Measurements from ENCODE around the gene SPIRE1.
"Not testable (repeated sequence)": the region's sequence is repeated elsewhere in the genome, so short reads cannot be mapped to it uniquely, and the experiment has no call there.

SPIRE1 gene

DNA sequence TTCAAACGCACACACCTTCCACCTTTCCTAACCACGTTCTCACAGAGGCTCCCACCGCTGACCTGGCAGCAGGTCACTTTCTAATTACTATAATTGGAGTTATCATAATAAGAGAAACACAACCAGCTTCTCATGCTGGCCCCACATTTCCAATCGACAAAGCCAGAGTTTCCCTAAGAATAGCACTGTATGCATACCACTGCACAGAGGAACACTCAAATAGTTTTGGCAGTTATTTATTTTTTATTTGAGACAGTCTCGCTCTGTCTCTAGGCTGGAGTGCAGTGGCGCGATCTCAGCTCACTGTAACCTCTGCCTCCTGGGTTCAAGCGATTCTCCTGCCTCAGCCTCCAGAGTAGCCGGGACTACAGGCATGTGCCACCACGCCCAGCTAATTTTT is 176.0 kb downstream of the SPIRE1 start:
- not testable (repeated sequence) for DNase-seq

DNA sequence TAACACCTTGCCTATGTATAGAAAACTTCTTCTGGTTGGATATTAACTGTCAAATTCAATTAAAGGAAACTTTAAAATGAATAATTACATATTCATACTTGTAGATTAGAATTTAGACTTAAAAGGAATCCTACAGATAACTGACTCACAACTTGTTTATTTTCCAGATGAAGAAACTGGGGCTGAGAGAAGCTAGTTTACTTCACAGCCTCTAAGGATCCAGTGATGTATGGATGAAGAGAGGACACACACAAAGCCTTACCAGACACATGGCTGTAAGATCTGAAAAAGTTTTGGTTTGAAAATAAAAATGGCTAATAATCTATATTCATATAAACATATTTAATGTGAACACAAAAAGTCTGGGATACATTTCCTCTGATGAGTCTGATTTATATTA is 177.9 kb downstream of the SPIRE1 start:
- DNase-seq: no peak

DNA sequence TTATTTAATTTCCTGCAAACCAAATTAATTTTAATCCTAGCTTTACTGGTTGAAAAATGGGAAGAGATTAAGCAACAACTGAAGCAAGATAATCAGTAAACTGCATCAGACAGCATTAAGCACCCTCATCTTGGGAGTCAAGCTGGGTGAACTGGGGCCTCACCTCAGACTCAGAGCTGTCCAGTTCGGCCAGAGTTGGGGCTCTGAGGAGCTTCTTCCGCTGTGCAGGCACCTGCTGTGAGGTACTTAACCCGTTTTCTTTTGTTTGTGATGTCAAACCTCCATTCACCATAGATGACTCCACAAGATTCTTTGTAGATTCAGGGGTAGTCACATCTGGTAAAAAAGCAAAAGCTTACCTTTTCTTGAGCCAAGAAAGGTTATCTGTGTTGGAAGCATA is 178.4 kb downstream of the SPIRE1 start:
- no peak for DNase-seq

DNA sequence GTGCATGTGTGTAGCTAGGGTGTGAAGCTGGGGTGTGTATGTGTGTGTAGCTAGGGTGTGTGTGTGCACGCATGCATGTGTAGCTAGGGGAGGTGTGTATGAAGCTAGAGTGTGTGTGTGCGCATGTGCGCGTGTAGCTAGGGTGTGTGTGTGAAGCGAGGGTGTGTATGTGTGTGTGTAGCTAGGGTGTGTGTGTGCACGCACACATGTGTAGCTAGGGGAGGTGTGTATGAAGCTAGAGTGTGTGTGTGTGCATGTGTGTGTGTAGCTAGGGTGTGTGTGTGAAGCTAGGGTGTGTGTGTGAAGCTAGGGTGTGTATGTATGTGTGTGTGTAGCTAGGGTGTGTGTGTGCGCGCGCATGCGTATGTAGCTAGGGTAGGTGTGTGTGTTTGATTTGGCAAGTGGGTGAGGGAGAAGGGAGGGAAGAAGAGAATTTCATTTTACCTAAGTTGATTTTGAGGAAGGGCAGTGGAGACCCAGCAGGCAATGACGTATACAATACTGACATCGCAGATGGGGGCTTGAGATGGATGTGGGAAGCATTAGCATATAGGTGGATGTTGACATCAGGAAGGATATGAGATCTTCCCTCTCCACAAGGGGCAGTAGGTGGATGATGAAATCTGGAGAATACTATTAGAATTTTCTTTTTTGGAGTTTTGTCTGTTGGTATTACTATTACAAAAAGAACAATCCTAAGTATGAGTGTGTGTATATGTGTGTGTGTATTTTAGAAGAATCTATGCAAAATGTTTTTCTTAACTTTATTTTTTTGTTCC is 179.4 kb downstream of the SPIRE1 start:
- DNase-seq: no peak

DNA sequence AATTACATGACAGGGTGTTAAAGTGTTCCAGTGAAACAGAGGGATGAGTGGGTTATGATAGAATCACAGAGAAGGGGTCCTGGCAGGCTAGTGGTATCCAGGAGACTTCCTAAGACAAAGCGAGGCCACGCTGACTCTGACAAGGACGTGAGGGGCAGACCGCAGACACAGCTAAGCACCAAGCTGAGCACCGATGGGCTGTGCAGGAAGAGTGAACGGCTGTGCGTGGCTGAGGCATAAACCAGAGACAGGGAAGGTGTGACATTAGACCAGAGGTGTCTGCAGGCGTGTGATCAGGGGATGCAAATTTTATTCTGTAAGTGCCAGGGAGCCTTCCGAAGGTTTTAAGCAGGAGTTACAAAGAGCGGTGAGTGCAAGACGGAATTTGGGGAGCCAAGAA is 180.3 kb downstream of the SPIRE1 start:
- no peak for DNase-seq

DNA sequence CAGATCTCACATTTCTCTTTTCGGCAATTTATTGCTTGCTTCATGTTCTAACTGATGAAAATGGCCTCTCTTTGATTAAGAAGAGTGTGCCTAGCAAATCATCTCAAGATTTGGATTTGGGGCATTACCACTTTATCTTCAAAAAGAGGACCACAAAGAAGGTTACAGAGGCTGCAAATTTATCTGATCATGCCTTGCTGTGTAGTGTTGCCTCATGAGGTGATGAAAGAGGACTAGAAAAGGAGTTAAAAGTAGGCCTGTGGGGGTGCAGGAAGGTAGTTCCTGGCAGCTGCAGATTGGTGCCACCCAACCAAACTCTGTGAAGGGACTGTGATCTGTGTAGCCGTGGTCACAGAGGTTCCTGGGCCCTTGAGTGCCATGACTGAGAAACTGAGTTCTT is 181.0 kb downstream of the SPIRE1 start:
- DNase-seq: no peak

DNA sequence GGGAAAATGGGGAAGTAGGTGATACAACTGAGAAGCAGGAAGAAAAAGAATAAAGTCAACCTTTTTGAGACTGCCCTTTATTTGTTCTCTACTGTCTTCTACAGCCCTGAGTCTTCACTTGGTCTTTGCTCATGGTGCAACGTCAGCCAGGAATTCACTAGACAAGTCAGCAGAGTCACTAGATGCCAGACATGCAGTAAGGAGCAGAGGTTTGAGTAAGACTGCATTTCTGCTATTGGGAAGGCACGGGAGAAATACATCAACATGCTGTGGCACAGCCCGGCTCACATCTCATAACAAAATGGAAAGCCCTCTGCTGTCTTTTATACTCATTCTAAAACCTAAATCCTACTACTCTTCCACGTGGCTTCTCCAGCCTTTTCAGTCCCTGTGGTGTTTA is 183.0 kb downstream of the SPIRE1 start:
- no peak for DNase-seq

DNA sequence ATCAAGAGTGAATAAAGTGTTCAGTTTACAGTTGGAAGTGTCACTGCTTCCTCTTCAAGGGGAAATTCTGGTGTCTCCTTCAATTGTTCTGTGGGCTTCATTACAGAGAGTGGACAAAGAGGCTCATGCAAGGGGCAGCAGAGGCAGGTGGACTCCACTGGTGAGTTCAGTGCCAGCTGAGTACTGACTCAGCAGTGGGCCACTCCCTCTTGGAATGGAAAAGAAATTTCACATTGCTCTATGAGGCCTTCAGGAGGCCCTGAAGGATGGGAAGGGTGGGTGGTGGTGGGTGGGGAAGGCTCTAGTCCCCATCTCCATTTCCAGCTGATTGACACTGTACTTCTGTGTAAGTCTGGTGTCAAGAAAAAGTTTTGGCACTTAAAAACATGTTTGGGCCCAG is 183.8 kb downstream of the SPIRE1 start:
- no peak for DNase-seq

DNA sequence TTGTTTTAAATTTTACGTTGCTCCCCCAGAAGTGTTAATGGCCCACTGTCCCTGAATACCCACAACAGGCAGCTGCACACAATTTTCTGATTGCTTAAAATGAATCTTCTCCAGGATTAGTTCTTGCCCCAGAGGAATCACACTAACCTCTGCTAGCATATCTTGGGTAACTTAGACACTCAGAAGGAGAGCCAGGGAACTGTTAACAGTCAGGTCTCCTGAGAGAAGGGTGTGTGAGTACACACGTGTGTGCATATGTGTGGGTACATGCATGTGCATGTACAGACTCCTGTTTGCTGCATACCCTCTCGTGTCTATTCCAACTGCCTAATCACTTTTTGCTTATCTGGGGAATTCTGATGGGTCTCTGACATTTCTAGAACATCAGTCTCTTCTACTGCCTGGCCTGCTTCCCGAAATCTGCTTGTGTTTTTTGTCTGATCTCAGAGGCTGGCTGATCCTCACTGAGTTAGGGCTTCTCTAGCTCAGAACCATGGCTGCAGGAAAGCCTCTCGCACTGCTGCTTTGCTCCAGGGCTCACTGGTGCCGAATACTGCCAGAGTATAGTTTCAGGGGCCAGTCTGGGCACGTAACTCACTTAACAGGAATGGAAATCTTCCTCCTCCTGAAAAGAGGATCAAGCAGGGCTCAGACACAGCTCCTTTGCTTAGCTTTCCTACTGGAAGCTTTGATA is 187.4 kb downstream of the SPIRE1 start:
- no peak for DNase-seq

DNA sequence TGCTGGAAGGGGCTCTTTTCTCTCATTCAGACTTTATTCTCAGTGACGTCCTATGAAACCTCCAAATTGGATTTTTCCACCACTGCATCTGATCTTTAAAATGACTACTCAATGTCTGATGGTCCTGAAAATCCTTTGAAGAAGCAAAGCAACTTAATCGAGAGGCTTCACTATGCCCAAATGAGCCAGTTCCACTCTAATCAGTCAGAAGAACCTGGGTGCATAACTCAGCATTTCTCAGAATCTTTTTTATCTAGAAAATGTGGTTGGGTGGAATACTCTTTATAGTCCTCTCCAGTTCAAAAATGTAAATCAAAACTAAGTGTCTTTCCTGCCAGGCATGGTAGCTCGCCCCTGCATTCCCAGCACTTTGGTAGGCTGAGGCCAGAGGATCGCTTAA is 189.5 kb downstream of the SPIRE1 start:
- no peak for DNase-seq

DNA sequence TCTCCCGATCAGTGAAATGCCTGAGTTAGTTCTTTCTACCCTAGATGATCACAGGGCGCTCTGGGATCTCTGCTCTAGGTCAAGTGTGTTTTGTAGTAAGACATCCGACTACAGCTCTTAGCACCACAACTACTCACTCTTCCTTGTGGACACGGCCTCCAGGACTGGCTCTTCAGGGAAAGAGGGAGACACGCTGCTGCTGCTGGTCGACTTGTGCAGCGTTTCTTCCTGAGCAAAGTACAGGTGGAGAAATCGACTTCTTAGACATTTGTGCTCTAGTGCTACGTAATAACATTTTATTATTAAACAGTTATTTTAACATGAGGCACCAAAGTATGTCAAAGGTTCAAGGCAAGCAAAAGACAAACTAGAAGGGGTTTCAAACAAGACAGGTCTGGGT is 193.2 kb downstream of the SPIRE1 start:
- DNase-seq: no peak

DNA sequence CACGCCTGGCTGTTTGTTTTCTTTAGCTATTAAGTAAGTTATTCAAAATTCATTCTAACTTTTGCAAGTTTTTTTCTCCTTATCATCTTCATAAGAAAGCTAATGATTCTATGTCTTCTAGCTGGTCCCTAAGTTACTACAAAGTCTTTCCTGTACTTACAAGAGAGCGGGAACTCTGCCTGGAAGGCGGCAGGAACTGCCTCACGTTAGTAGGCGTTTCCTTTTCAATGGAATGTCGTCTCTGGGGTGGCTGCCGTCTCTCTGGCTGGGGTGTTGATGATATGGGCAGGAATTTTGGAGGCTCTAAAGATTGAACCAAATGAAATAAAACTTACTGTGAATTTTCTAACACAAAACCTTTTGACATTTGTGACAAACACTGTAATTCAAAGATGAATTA is 194.7 kb downstream of the SPIRE1 start:
- no peak for DNase-seq

DNA sequence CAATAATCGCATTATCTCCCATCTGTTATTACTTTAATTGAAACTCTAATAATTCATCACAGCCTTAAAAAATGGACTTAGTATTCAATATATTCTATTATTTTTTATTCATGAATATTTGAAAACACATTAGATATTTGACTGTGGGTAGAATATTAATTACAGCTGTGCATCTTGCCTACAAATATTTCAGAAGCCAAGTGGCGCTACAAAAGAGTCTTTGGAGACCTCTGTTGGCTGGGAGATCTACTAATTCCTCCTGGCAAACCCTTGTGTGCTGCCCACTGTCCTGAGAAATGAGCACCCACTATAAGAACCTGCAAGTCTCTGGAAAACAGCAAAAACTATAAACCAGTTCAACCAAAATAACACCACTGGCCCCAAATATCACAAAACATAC is 195.7 kb downstream of the SPIRE1 start:
- DNase-seq: no peak

DNA sequence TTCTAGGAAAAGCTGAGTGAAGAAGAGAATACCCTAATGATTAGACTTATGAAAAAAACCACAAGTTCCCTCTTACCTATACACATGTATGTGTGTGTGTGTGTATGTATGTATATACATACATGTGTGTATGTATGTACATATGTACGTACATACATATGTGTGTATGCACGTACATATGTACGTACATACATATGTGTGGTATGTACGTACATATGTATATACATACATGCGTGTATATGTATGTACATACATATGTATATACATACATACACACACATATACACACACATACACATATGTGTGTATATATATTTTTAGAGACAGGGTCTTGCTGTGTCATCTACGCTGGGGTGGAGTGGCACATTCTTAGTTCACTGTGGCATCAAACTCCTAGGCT is 196.6 kb downstream of the SPIRE1 start:
- no peak for DNase-seq

DNA sequence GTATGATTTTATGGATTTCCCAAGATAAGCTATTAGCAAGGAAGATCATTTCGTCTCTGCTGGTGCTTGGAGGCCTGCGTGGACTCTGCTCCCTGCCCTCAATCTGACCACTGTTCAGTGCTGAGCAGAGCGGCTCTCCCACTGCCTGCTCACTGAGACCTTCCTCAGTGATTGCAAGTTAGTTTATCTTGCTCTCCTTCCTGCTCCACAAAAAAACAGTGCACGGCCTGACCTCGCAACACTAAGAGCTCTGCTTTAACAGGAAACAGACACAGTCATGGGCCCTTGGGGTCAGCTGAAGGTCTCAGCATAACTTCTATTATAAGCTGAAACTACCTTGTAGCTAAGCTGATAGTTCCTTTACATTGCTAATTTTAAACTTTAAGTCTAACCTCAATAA is 197.0 kb downstream of the SPIRE1 start:
- no peak for DNase-seq

DNA sequence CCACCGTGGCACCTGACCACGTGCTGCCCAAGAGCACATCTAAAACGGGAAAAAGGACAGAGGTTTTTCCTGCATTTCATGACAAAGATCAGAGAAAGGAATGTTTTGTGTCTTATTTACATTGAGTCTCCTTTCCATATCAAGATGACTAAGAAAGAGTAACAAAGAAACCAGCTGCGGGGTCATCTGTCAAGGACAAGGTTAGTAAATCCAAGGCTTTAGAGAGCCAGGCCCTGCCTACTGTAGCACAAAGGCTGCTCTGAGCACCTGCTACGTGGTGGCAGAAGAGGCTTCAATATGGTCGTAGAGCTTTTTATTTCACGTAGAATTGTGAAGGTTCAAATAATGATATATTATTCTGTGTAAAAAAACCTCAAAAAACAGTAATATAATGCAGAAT is 199.1 kb downstream of the SPIRE1 start:
- no peak for DNase-seq

DNA sequence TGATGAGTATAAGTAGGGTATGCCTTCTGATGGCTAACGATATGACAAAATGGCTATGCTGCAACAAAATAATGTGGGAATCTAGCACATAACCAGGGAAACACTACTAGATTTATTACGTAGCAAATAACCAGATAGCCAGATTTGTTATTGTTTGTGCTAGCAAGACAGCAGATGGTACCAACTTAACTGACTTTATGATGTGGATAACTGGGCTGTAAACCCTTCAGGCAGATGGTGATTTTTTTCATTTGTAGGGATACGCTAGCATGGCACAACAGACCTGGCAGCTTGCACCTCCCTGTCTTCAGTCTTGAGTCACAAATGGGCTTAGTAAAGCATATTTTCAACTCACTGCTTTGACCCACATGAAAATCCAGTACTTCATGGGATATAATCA is 201.5 kb downstream of the SPIRE1 start:
- DNase-seq: no peak

DNA sequence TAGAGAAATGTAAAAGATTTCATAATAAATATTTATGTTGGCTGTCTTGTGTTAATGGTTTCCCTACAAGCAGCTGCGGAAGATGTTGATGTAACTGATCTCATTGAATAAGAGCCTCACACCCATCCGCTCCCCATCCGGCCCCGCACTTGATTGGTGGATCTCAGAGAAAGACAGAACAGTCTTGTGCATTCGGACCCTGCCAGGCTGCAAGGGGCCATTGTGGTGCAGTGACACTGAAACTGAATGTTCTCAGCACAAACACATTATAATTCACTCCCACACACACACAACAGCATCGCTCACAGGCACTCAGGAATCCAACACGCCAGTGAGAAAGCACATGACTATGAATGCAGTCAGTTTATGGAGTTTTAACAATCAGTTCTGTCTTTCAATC is 202.4 kb downstream of the SPIRE1 start:
- DNase-seq: no peak

DNA sequence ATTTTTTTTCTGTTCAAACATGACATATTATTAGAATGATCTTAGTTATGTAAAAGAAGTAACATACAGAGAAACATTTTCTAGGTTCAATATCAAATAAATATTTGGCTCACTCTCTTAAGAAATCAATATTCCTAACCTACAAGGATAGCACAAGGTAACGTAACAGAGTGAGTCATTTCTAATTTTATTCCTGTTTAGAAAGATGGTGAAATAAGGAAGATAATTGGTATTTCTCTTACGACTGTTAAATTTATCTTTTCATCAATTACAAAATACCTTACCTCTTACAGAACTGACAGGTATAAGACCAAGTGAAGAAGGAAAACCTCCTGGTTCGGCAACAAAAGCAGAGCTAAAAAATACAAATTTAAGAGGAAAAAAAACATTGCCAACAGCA is 205.1 kb downstream of the SPIRE1 start:
- DNase-seq: no peak

DNA sequence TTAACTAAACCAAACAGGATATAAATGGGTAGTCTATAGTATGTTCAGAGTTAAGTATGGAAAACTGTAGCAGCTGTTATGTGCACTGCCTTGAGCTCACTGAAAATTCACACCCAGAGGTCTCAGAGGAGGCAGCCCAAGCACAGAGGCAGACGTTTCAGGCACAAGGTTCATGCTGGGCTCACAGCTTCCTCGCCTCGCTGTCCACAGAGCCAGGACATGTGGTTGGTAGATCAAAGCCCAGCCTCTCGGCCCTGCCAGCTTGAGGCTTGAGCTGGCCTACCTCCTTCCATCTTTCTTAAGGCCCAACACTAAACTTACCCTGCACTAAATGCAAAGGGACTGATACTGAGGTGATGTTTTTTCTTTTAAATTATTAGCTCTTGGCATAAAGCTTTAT is 206.5 kb downstream of the SPIRE1 start:
- DNase-seq: no peak

DNA sequence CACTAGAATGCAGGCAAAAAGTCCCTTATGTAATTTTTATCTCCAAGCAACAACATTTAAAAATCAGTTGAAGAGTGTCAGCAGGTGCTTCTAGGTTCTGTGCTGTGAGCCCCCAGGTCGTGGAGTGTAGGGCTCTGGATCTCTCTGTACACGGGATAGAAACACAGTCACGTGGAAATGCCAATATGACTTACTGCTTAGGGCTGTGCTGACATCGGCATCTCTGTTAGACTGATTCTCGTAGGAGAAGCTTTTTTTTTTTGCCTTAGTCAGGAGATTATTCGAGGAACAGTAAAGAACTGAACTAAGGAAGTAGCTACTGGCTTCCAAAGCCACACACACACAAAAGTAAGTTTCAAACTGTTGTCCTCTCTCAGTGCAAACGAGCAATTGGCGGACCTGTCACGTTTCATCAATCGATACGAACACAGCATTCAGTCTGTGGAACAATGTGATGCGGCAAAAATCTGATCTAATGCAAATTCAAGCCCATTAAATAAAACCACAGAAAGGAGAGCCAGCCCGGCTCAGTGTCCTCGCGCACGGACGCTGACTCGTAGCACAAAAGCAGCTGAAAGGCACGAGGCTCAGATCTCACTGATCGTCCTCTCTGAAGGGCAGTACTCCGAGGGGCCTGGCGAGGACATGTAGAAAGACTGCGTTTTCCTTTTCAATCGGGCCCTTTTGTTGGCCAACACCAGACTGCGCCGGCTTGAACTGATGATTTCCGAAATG is 208.7 kb downstream of the SPIRE1 start:
- no peak for DNase-seq

DNA sequence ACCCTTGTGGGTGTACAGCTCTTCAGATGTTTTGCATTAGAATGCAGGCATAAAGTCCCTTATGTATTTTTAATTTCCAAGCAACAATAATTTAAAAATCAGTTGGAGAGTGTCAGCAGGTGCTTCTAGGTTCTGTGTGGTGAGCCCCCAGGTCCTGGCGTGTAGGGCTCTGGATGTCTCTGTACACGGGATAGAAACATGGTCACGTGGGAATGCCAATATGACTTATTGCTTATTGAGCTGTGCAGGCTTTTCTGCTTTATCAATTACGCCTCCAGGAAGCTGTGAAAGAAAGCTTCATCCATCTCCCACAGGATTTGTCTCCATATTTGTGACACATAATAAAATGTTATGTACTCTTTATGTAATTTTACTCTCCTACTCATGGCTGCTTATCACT is 212.4 kb downstream of the SPIRE1 start:
- DNase-seq: no peak

DNA sequence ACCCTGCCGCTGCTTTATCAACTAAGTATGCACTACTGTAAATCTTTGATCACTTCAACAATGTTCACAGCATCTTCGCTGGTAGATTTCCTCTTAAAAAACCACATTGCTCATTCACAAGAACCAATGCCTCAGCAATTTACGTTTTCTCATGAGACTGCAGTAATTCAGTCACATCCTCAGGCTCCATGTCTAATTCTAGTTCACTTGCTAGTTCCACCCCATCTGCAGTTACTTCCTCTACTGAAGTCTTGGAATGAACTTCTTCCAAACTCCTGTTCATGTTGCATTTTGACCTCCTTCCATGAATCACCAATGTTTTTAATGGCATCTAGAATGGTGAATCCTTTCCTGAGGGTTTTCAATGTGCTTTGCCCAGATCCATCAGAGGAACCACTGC is 214.4 kb downstream of the SPIRE1 start:
- DNase-seq: no peak

DNA sequence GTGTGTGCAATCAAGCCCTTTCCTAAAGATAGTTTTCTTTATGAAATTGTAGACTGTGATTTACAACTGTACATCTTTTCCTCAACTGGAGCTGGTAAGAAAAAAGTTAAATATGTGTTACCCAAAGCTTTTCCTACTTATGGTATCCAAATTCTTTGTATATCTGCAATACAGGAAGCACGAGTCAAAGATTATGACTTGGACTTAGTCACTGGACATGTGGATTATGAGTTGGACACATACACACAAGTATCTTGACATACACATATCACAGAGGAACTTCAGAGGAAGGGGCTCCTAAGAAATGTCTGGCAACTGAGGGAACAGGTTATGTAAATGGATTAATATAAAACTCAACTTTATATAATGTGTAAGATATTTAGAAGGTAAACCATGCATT is 215.0 kb downstream of the SPIRE1 start:
- no peak for DNase-seq

Measured in activated CD4-positive, alpha-beta T cell treated with anti-CD3 and anti-CD28 coated beads, Interleukin-2, amount 50 U/mL, for 4 hours (primary cell).